Fibroblast of upper back skin (primary cell): ENCODE results near the gene MIEN1.
"Not testable (repeated sequence)": the region's sequence is repeated elsewhere in the genome, so short reads cannot be mapped to it uniquely, and the experiment has no call there.

ENCODE experiments used
- DNase-seq: peaks from one replicate; pipeline ENCODE4 v3.0.0-alpha.2; 2013

Gene MIEN1

GRCh38 chr17:39738983-39739884 lies 8.9 kb upstream of the MIEN1 start:
- peak; percentile 39 for DNase-seq

GRCh38 chr17:39738568-39738901 lies 8.2 kb upstream of the MIEN1 start:
- DNase-seq, result no peak

- DNase-seq, result no peak
These were observed 7.6 kb upstream of the MIEN1 start, which contains the start of gene GRB7 for GRCh38 chr17:39737760-39738567. GRB7 (plus strand) TSS chr17:39737938; CDS start chr17:39742302, 4,364 bp downstream.

- DNase-seq, result no peak
These were observed 7.0 kb upstream of the MIEN1 start for GRCh38 chr17:39737206-39737759.

- DNase-seq, result no peak
These were observed 6.2 kb upstream of the MIEN1 start for GRCh38 chr17:39736319-39737165.

- no peak for DNase-seq
These were observed 5.5 kb upstream of the MIEN1 start for GRCh38 chr17:39735882-39736281.

GRCh38 chr17:39732586-39732985 lies 2.3 kb upstream of the MIEN1 start:
- DNase-seq, result no peak

GRCh38 chr17:39729280-39729851 lies 966 bp downstream of the MIEN1 start:
- DNase-seq, result no peak

- DNase-seq, result no peak
These were observed 2.8 kb downstream of the MIEN1 start for GRCh38 chr17:39727556-39727955.

- no peak for DNase-seq
These were observed 3.7 kb downstream of the MIEN1 start for GRCh38 chr17:39726617-39727016.

GRCh38 chr17:39725923-39726322 lies 4.4 kb downstream of the MIEN1 start:
- not testable (repeated sequence) for DNase-seq

- no peak for DNase-seq
These were observed 5.6 kb downstream of the MIEN1 start for GRCh38 chr17:39724731-39725130.

GRCh38 chr17:39722965-39723848 lies 7.1 kb downstream of the MIEN1 start:
- DNase-seq, result no peak

GRCh38 chr17:39722104-39722503 lies 8.2 kb downstream of the MIEN1 start:
- no peak for DNase-seq

GRCh38 chr17:39719563-39720355 lies 10.6 kb downstream of the MIEN1 start:
- DNase-seq, result no peak

GRCh38 chr17:39717660-39718059 lies 12.7 kb downstream of the MIEN1 start:
- DNase-seq, result no peak

GRCh38 chr17:39716879-39717536 lies 13.3 kb downstream of the MIEN1 start:
- no peak for DNase-seq

- DNase-seq, result no peak
These were observed 14.1 kb downstream of the MIEN1 start for GRCh38 chr17:39716073-39716818.
